OCI-LY1 (cell line): Measurements from ENCODE around the gene CLIP2.

Experiments
- H2AFZ ChIP-seq: fragments of 200-600 bp; sonication (generic), shearing (Covaris generic); 2 replicates; pipeline ENCODE4 v1.6.0; 2014; ENCODE audit warnings: antibody characterized with exemption, mild to moderate bottlenecking, low read length
- H3F3A ChIP-seq: fragments of 200-600 bp; sonication (generic), shearing (Covaris generic); 2 replicates; pipeline ENCODE4 v1.6.0; 2014; ENCODE audit warnings: mild to moderate bottlenecking, antibody characterized with exemption, low read length, moderate library complexity; ENCODE audit not compliant: insufficient read depth
- H3K27ac ChIP-seq: fragments of 200-600 bp; sonication (generic); 2 replicates; pipeline ENCODE4 v1.5.1; 2014; ENCODE audit warnings: low read length, mixed run types, mild to moderate bottlenecking, low read depth; ENCODE audit not compliant: poor library complexity, severe bottlenecking
- H3K27me3 ChIP-seq: fragments of 200-600 bp; sonication (generic); 2 replicates; pipeline ENCODE4 v1.6.0; 2014; ENCODE audit warnings: antibody characterized with exemption, mild to moderate bottlenecking, low read length, moderate library complexity; ENCODE audit not compliant: insufficient read depth
- H3K36me3 ChIP-seq: fragments of 200-600 bp; sonication (generic); 2 replicates; pipeline ENCODE4 v1.6.1; 2014; ENCODE audit warnings: mild to moderate bottlenecking, antibody characterized with exemption, low read length, moderate library complexity, mixed read lengths; ENCODE audit not compliant: insufficient read depth
- H3K4me1 ChIP-seq: fragments of 200-600 bp; sonication (generic); 2 replicates; pipeline ENCODE4 v1.5.1; 2014; ENCODE audit warnings: mild to moderate bottlenecking, low read length, moderate library complexity; ENCODE audit not compliant: insufficient read depth, severe bottlenecking
- H3K4me2 ChIP-seq: fragments of 200-600 bp; sonication (generic), shearing (Covaris generic); 2 replicates; pipeline ENCODE4 v1.6.1; 2014; ENCODE audit warnings: low read length
- H3K4me3 ChIP-seq: fragments of 200-600 bp; sonication (generic); 2 replicates; pipeline ENCODE4 v1.5.1; 2014; ENCODE audit warnings: low read length, low read depth, mild to moderate bottlenecking, mixed read lengths; ENCODE audit not compliant: poor library complexity, severe bottlenecking
- H3K79me2 ChIP-seq: fragments of 200-600 bp; shearing (Covaris generic); 2 replicates; pipeline ENCODE4 v1.6.1; 2016; ENCODE audit warnings: mixed run types, low read length, mixed read lengths; ENCODE audit not compliant: insufficient read depth
- H3K9ac ChIP-seq: fragments of 200-600 bp; sonication (generic), shearing (Covaris generic); 2 replicates; pipeline ENCODE4 v1.6.1; 2014; ENCODE audit warnings: mild to moderate bottlenecking, low read length, mixed read lengths
- H3K9me2 ChIP-seq: fragments of 200-600 bp; sonication (generic), shearing (Covaris generic); 2 replicates; pipeline ENCODE4 v1.6.1; 2014; ENCODE audit warnings: low read depth, mild to moderate bottlenecking, low read length, mixed read lengths
- H3K9me3 ChIP-seq: fragments of 200-600 bp; shearing (Covaris generic); 2 replicates; pipeline ENCODE4 v1.6.1; 2014; ENCODE audit warnings: low read length, mixed read lengths
- H4K20me1 ChIP-seq: fragments of 200-600 bp; sonication (generic), shearing (Covaris generic); 2 replicates; pipeline ENCODE4 v1.6.0; 2016; ENCODE audit warnings: mild to moderate bottlenecking, low read length; ENCODE audit not compliant: insufficient read depth
- EZH2 ChIP-seq: fragments of 200-600 bp; sonication (generic), shearing (Covaris generic); IDR thresholded peaks from 2 replicates; pipeline ENCODE4 v1.8.0; 2017; ENCODE audit warnings: borderline replicate concordance, mixed run types, mild to moderate bottlenecking, antibody characterized with exemption, low read length, moderate library complexity, mixed read lengths
- TF ChIP-seq, protein P1 (sequence below): fragments of 200-600 bp; sonication (generic), shearing (Covaris generic); IDR thresholded peaks from 2 replicates; pipeline ENCODE4 v1.5.1; 2017; ENCODE audit warnings: mild to moderate bottlenecking, antibody characterized with exemption, low read length, moderate library complexity, mixed read lengths

The CLIP2 gene

DNA sequence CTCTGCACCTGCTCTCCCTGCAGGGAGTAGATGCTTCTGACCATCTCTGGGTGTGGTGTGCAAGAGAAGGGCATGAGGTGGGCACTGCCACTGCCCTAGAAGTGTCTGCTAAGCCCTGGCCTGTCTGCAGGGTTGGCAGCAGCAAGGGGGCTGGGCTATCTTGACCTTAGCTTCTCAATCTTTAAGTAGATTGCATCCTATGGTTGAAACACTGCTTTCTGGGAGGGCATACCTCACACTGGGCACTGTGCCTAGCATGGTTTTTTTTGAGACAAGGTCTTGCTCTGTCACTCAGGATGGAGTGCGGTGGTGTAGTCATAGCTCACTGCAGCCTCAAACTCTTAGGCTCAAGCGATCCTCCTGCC, 54.9 kb downstream of the CLIP2 start:
- H3K9me2 ChIP-seq: no peaks in the 10 kb centered on the region

DNA sequence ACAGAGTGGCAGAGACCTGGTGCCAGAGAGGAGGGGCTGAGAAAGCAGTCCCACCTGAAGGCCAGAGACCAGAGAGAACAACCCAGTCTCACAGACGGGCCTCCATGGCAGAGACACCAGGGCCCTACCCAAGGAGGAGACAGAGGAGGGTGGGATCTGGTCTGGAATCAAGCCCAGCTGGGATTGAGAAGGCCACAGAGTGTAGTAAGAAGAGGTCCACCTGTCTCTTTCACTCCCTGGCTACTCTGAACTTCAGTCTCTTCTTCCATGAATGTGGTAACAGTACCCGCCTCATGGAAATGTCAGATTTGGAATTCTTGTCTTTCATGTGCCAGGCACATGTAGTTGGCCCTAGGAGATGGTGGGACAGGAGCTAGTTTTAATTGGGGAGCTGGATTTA, 55.6 kb downstream of the CLIP2 start:
- H3K4me2 ChIP-seq: no peak overlapping the region
- H3K9ac ChIP-seq: no peak overlapping the region
- H3K4me1 ChIP-seq: no peaks in the 10 kb centered on the region
- no peak overlapping the region for H3K27ac ChIP-seq
- H3F3A ChIP-seq: no peaks in the 10 kb centered on the region
- no peaks in the 10 kb centered on the region for H3K27me3 ChIP-seq
- no peaks in the 10 kb centered on the region for H3K9me2 ChIP-seq
- H3K4me3 ChIP-seq: no peak overlapping the region
- no peaks in the 10 kb centered on the region for H4K20me1 ChIP-seq
- H2AFZ ChIP-seq: no peak overlapping the region
- TF ChIP-seq, protein P1, sequence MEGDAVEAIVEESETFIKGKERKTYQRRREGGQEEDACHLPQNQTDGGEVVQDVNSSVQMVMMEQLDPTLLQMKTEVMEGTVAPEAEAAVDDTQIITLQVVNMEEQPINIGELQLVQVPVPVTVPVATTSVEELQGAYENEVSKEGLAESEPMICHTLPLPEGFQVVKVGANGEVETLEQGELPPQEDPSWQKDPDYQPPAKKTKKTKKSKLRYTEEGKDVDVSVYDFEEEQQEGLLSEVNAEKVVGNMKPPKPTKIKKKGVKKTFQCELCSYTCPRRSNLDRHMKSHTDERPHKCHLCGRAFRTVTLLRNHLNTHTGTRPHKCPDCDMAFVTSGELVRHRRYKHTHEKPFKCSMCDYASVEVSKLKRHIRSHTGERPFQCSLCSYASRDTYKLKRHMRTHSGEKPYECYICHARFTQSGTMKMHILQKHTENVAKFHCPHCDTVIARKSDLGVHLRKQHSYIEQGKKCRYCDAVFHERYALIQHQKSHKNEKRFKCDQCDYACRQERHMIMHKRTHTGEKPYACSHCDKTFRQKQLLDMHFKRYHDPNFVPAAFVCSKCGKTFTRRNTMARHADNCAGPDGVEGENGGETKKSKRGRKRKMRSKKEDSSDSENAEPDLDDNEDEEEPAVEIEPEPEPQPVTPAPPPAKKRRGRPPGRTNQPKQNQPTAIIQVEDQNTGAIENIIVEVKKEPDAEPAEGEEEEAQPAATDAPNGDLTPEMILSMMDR: no peak
- no peak for TF ChIP-seq EZH2
- no peaks in the 10 kb centered on the region for H3K36me3 ChIP-seq
- no peaks in the 10 kb centered on the region for H3K9me3 ChIP-seq
- H3K79me2 ChIP-seq: no peaks in the 10 kb centered on the region

More for the DNA sequence above, 54.9 kb downstream of the CLIP2 start:
- H3K4me1 ChIP-seq: no peaks in the 10 kb centered on the region
- H3K79me2 ChIP-seq: no peaks in the 10 kb centered on the region
- H3K4me3 ChIP-seq: no peak overlapping the region
- H3K9me3 ChIP-seq: no peaks in the 10 kb centered on the region
- H3K27ac ChIP-seq: no peak overlapping the region
- H3F3A ChIP-seq: no peaks in the 10 kb centered on the region
- H3K27me3 ChIP-seq: no peaks in the 10 kb centered on the region
- H2AFZ ChIP-seq: no peak overlapping the region
- no peaks in the 10 kb centered on the region for H3K36me3 ChIP-seq
- H3K9ac ChIP-seq: no peak overlapping the region
- no peak for TF ChIP-seq EZH2
- TF ChIP-seq, protein P1: no peak
- no peak overlapping the region for H3K4me2 ChIP-seq
- H4K20me1 ChIP-seq: no peaks in the 10 kb centered on the region

DNA sequence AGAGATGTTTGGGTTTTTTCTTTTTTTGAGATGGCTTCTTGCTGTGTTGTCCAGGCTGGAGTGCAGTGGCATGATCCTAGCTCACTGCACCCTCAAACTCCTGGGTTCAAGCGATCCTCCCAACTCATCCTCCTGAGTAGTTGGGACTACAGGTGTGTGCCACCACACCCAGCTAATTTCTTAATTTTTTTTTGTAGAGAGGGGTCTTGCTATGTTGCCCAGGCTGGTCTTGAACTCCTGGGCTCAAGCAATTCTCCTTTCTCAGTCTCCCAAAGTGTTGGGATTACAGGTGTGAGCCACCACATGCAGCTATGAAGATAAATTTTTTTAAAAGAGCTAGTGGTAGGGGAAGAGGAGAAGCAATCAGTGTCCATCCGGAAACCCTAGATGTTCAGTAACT, 56.8 kb downstream of the CLIP2 start:
- Histone ChIP-seq H3K4me1 (no peaks in the 10 kb centered on the region), H3K9ac (no peak overlapping the region), H3K9me2 (no peaks in the 10 kb centered on the region), H3K79me2 (no peaks in the 10 kb centered on the region), H3K4me3 (no peak overlapping the region), H3F3A (no peaks in the 10 kb centered on the region), H3K27ac (no peak overlapping the region), H2AFZ (no peak overlapping the region), H3K36me3 (no peaks in the 10 kb centered on the region), H3K4me2 (no peak overlapping the region), H3K9me3 (no peaks in the 10 kb centered on the region), H4K20me1 (no peaks in the 10 kb centered on the region), H3K27me3 (no peaks in the 10 kb centered on the region)
- TF ChIP-seq, protein P1: no peak
- no peak for TF ChIP-seq EZH2
